HG03064 (cell line): ENCODE measurements around the gene REXO2.

ENCODE experiments used
- ATAC-seq: cut with Tn5 transposase; IDR thresholded peaks from one replicate; pipeline ENCODE4 v1.9.1; 2021; ENCODE audit warnings: low read depth; ENCODE audit not compliant: unreplicated experiment

REXO2 gene

GRCh38 chr11:114440121-114440860, 1.0 kb downstream of the REXO2 start:
- no peak for ATAC-seq

GRCh38 chr11:114440971-114441763, 1.9 kb downstream of the REXO2 start:
- no peak for ATAC-seq

- no peak for ATAC-seq
These were observed 2.7 kb downstream of the REXO2 start for GRCh38 chr11:114441921-114442320.

GRCh38 chr11:114442536-114442935, 3.3 kb downstream of the REXO2 start:
- ATAC-seq: no peak

GRCh38 chr11:114447444-114447843, 8.2 kb downstream of the REXO2 start:
- no peak for ATAC-seq

GRCh38 chr11:114447892-114448291, 8.6 kb downstream of the REXO2 start:
- no peak for ATAC-seq

- ATAC-seq: no peak
These were observed 9.6 kb downstream of the REXO2 start for GRCh38 chr11:114448749-114449482.

- ATAC-seq: no peak
These were observed 10.6 kb downstream of the REXO2 start for GRCh38 chr11:114449845-114450244.

- no peak for ATAC-seq
These were observed 13.1 kb downstream of the REXO2 start for GRCh38 chr11:114452399-114452798.

GRCh38 chr11:114463999-114464398, 24.7 kb downstream of the REXO2 start:
- ATAC-seq: no peak

- no peak for ATAC-seq
These were observed 27.5 kb downstream of the REXO2 start for GRCh38 chr11:114466742-114467141.

- no peak for ATAC-seq
These were observed 33.4 kb downstream of the REXO2 start for GRCh38 chr11:114472661-114473060.

- ATAC-seq: no peak
These were observed 38.7 kb downstream of the REXO2 start for GRCh38 chr11:114478001-114478410.

- ATAC-seq: no peak
These were observed 39.5 kb downstream of the REXO2 start for GRCh38 chr11:114478768-114479167.

GRCh38 chr11:114479331-114479730, 40.1 kb downstream of the REXO2 start:
- no peak for ATAC-seq

GRCh38 chr11:114482114-114482513, 42.8 kb downstream of the REXO2 start:
- ATAC-seq: no peak

- ATAC-seq: no peak
These were observed 44.7 kb downstream of the REXO2 start for GRCh38 chr11:114483929-114484328.

GRCh38 chr11:114496915-114497314, 57.6 kb downstream of the REXO2 start:
- ATAC-seq: no peak

- no peak for ATAC-seq
These were observed 60.5 kb downstream of the REXO2 start for GRCh38 chr11:114499756-114500155.
